DND-41 (cell line): ENCODE results near the gene HTD2.

ENCODE experiments used
- EZH2 ChIP-seq: IDR thresholded peaks from 3 replicates; pipeline ENCODE4 v1.6.1; 2012; ENCODE audit warnings: borderline replicate concordance, low read depth, mild to moderate bottlenecking, moderate library complexity, low read length, inconsistent platforms; ENCODE audit not compliant: severe bottlenecking
- TF ChIP-seq, protein P1 (sequence below): IDR thresholded peaks from 2 replicates; pipeline ENCODE4 v1.5.1; 2012; ENCODE audit warnings: borderline replicate concordance, low read length, moderate library complexity, mild to moderate bottlenecking; ENCODE audit not compliant: poor library complexity, severe bottlenecking; ENCODE audit errors: extremely low read depth

- no peak for TF ChIP-seq EZH2
- TF ChIP-seq, protein P1, sequence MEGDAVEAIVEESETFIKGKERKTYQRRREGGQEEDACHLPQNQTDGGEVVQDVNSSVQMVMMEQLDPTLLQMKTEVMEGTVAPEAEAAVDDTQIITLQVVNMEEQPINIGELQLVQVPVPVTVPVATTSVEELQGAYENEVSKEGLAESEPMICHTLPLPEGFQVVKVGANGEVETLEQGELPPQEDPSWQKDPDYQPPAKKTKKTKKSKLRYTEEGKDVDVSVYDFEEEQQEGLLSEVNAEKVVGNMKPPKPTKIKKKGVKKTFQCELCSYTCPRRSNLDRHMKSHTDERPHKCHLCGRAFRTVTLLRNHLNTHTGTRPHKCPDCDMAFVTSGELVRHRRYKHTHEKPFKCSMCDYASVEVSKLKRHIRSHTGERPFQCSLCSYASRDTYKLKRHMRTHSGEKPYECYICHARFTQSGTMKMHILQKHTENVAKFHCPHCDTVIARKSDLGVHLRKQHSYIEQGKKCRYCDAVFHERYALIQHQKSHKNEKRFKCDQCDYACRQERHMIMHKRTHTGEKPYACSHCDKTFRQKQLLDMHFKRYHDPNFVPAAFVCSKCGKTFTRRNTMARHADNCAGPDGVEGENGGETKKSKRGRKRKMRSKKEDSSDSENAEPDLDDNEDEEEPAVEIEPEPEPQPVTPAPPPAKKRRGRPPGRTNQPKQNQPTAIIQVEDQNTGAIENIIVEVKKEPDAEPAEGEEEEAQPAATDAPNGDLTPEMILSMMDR: peak; percentile 19
Measured at GRCh38 chr3:58351920-58352319, 45.6 kb downstream of the HTD2 start.
